Renal cortex interstitium (tissue), 11 donors: ENCODE measurements around the gene TMEM176A. TPM values are rescaled to one million over a fixed set of nuclear protein-coding genes. Genes with fewer than 3 reads are reported as not detected.

Experiments used
- DNase-seq, 11 donors: peaks; one replicate each; pipeline ENCODE4 v3.0.0-alpha.2; 2013; ENCODE audit warnings: low read depth in 9 of 11, low spot score in 4 of 11; ENCODE audit errors: extremely low read depth in 1 of 11
- polyA plus RNA-seq, 3 donors: library from polyadenylated mRNA; unstranded; fragments of 120-200 nt; gene quantifications; one replicate each; pipeline ENCODE4 v1.2.1, GENCODE V29; 2013; ENCODE audit not compliant: insufficient read length in 3 of 3

Gene TMEM176A
- polyA plus RNA-seq, 3 donors = 76.3 to 96.6 (median 84.6) TPM

- no peak for DNase-seq
Observed at GRCh38 chr7:150780292-150780691, 20.3 kb upstream of the TMEM176A start.

- DNase-seq = no peak
Observed at GRCh38 chr7:150781103-150781502, 19.5 kb upstream of the TMEM176A start.

GRCh38 chr7:150781961-150782360, 18.6 kb upstream of the TMEM176A start:
- no peak for DNase-seq

- DNase-seq = no peak
Observed at GRCh38 chr7:150784120-150784736, 16.3 kb upstream of the TMEM176A start.

- no peak for DNase-seq
Observed at GRCh38 chr7:150784954-150785353, 15.6 kb upstream of the TMEM176A start.

GRCh38 chr7:150787321-150788281, 13.0 kb upstream of the TMEM176A start:
- DNase-seq = no peak

GRCh38 chr7:150788474-150789269, 11.9 kb upstream of the TMEM176A start:
- no peak for DNase-seq

GRCh38 chr7:150790416-150791075, 10.0 kb upstream of the TMEM176A start:
- no peak for DNase-seq

GRCh38 chr7:150791304-150791703, 9.3 kb upstream of the TMEM176A start:
- DNase-seq = no peak

GRCh38 chr7:150791746-150792452, 8.7 kb upstream of the TMEM176A start:
- no peak for DNase-seq

- DNase-seq = no peak
Observed at GRCh38 chr7:150793569-150794238, 6.9 kb upstream of the TMEM176A start.

- no peak for DNase-seq
Observed at GRCh38 chr7:150797661-150798060, 2.9 kb upstream of the TMEM176A start.

- no peak for DNase-seq
Observed at GRCh38 chr7:150799156-150799555, 1.4 kb upstream of the TMEM176A start.

GRCh38 chr7:150799741-150800580, 608 bp upstream of the TMEM176A start, which contains the start of gene TMEM176B:
TMEM176B (minus strand) TSS chr7:150800364; CDS start chr7:150796569, 3,795 bp downstream.
- DNase-seq = no peak

GRCh38 chr7:150801242-150801945, 825 bp downstream of the TMEM176A start:
- DNase-seq = no peak
